HG03097 (cell line): ENCODE measurements around the gene SSR2.
"Not testable (repeated sequence)": the region's sequence is repeated elsewhere in the genome, so short reads cannot be mapped to it uniquely, and the experiment has no call there.

ENCODE experiments used
- ATAC-seq: cut with Tn5 transposase; IDR thresholded peaks from one replicate; pipeline ENCODE4 v1.9.1; 2021; ENCODE audit not compliant: unreplicated experiment, low FRiP score

SSR2 gene

GRCh38 chr1:155996166-155996565 is 24.6 kb downstream of the SSR2 start:
- ATAC-seq: no peak

- ATAC-seq: no peak
Measured at GRCh38 chr1:155993595-155993994, 27.2 kb downstream of the SSR2 start.

GRCh38 chr1:155990005-155990739 is 30.6 kb downstream of the SSR2 start:
- no peak for ATAC-seq

GRCh38 chr1:155989242-155990004 is 31.3 kb downstream of the SSR2 start:
- ATAC-seq: peak; percentile 58

GRCh38 chr1:155984903-155985645 is 35.7 kb downstream of the SSR2 start:
- ATAC-seq: not testable (repeated sequence)

- no peak for ATAC-seq
Measured at GRCh38 chr1:155984341-155984740, 36.4 kb downstream of the SSR2 start.

GRCh38 chr1:155983191-155984024 is 37.3 kb downstream of the SSR2 start:
- ATAC-seq: no peak

GRCh38 chr1:155982106-155982505 is 38.6 kb downstream of the SSR2 start:
- ATAC-seq: no peak

- ATAC-seq: no peak
Measured at GRCh38 chr1:155981266-155982088, 39.3 kb downstream of the SSR2 start.

- no peak for ATAC-seq
Measured at GRCh38 chr1:155979597-155980343, 41.0 kb downstream of the SSR2 start.

- no peak for ATAC-seq
Measured at GRCh38 chr1:155978973-155979429, 41.8 kb downstream of the SSR2 start.

- ATAC-seq: peak; percentile 32
Measured at GRCh38 chr1:155978325-155978972, 42.3 kb downstream of the SSR2 start, which contains the start of gene ARHGEF2. Gene ARHGEF2 (minus strand): TSS chr1:155978547. CDS start chr1:155978427, 120 bp downstream.

GRCh38 chr1:155977690-155978324 is 42.9 kb downstream of the SSR2 start:
- ATAC-seq: no peak

- ATAC-seq: no peak
Measured at GRCh38 chr1:155976913-155977689, 43.6 kb downstream of the SSR2 start.

GRCh38 chr1:155976062-155976912 is 44.5 kb downstream of the SSR2 start:
- no peak for ATAC-seq
